ENCODE results near the gene C11orf54.

The C11orf54 gene

GRCh38 chr11:93741094-93741881, at the start of gene C11orf54, which contains the start of gene TAF1D:
C11orf54 (plus strand) TSS chr11:93741672; CDS start chr11:93747394, 5,722 bp downstream.
TAF1D (minus strand) TSS chr11:93741495; CDS start chr11:93739304, 2,191 bp downstream.
- DNase-seq (ENCODE audit: low read depth), result peak; percentile 82

DNA sequence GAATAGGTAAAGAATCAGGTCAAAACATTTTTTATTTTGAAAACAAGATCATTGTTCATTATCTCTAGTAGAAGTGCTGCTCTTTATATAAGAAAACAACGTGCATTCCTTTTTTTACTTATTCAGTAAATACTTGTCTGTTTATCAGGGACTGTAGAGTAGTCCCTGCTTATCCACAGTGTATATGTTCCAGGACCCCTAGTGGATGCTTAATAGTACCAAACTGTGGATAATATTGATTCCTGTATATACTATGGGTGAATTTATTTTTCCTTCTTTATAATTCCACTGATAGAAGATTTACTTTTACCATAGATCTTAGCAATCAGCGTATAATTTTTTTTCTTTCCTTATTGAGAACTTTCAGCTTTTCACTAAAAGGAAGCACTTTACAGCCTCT, 47.4 kb upstream of the C11orf54 start:
- no peak for DNase-seq (ENCODE audit: low read depth)

GRCh38 chr11:93694557-93694956, 46.9 kb upstream of the C11orf54 start:
- no peak for DNase-seq (ENCODE audit: low read depth)

DNA sequence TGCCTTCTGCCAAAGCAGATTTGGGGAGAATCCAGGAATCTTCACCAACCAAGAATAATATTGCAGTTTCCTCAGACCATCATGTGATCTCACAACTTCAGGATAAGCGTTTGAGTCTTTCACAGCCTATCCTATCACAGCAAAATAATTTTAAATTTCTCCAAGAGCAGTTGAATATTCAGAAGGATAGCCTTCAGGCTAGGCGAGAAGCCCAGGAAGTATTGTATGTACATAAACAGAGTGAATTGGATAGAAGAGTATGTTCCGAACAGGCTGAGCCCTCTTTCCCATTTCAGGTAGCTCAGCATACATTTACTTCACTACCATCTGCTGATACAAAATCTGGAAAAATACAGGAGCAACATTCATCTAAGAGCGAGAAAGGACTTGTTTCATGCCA, 43.9 kb upstream of the C11orf54 start:
- no peak for DNase-seq (ENCODE audit: low read depth)

GRCh38 chr11:93700830-93701229, 40.6 kb upstream of the C11orf54 start:
- no peak for DNase-seq (ENCODE audit: low read depth)

DNA sequence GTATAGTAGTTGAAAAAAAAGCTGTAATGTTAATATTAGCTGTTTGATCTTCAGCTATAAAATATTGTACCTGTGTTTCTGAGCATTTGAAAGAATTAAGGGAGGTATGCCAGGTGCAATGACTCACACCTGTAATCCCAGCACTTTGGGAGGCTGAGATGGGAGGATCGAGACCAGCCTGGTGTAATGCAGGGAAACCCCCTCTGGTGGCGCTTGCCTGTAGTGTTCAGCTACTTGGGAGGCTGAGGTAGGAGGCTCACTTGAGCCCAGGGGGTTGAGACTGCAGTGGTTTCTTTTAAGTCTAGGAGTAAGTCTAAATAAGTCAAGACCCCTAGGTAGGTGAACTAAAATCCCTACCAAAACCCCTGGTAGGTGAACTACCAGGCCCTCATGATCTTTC, 37.2 kb upstream of the C11orf54 start:
- DNase-seq (ENCODE audit: low read depth), result no peak

GRCh38 chr11:93710239-93710638, 31.2 kb upstream of the C11orf54 start:
- DNase-seq (ENCODE audit: low read depth), result no peak

DNA sequence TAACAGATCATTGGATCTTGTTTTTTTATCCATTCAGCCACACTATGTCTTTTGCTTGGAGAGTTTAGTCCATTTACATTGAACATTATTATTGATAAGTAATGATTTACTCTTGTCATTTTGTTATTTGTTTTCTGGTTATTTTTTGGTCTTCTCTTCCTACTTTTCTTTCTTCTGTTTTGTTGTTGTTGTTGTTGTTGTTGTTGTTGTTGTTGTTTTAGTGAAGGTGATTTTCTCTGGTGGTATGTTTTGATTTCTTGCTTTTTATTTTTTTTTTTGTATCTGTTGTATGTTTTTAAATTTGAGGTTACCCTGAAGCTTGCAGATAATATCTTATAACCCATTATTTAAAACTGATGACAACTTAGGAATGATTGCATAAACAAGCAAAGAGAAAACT, 28.8 kb upstream of the C11orf54 start:
- no peak for DNase-seq (ENCODE audit: low read depth)

DNA sequence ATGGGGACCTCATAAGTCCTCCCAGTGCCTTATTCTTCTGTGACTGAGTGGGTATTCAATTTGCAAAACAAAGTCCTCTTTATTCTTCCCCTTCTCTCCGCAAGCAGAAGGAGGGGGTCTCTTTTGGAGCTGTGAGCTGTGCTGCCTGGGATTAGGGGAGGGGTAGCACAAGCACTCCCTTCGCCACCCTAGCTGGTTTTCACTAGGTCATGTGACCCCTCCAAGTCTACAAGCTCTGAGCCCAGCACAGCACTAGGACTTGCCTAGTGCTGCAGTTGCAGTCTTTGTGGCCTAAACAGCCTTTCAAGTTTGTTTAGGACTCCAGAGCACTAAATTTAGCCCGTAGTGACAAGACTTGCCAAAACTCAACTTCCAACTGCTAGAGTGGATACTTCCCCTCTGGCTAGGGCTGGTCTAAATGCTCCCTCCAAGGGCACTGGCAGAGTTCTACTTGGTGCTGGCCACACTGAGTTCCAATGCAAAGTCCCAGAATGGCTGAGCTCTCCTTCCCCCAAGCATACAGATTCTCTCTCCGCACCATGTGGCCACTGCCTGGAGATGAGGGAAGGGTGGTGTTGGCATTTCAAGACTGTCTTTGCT, 25.6 kb upstream of the C11orf54 start:
- DNase-seq (ENCODE audit: low read depth), result no peak

DNA sequence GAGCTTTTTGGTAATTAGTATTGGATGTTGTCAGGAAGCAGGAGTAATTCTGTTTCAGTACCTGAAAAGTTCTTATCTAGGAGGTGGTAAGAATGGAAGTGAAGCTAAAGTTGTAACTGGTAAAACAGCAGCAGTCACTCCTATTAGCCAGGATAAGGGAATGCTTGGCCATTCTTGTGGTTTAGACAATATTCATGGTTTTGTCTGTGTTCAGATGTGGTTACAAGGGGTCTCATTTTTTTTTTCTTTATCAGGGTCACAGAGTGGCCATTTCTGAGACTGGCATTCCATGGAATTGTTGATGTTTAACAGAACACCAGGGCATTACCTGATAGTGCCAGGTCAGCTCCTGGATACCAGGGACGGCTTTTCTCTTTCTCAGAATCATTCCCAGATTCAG, 24.0 kb upstream of the C11orf54 start:
- no peak for DNase-seq (ENCODE audit: low read depth)

- no peak for DNase-seq (ENCODE audit: low read depth)
Observed at GRCh38 chr11:93718057-93718563, 23.4 kb upstream of the C11orf54 start.

DNA sequence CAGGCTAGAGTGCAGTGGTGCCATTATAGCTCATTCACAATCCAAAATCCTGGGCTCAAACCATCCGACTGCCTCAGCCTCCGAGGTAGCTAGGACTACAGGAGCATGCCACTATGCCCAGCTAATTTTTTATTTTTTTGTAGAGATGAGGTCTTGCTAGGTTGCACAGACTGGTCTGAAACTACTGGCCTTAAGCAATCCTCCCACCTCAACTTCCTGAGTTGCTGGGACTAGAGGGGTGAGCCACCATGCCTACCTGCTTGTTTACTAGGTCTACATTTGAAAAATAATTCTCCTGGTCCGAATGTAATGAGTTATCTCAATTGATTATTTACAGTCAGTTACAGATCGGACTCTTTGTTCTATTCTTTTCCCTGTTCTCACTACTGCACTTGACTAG, 22.2 kb upstream of the C11orf54 start:
- no peak for DNase-seq (ENCODE audit: low read depth)

DNA sequence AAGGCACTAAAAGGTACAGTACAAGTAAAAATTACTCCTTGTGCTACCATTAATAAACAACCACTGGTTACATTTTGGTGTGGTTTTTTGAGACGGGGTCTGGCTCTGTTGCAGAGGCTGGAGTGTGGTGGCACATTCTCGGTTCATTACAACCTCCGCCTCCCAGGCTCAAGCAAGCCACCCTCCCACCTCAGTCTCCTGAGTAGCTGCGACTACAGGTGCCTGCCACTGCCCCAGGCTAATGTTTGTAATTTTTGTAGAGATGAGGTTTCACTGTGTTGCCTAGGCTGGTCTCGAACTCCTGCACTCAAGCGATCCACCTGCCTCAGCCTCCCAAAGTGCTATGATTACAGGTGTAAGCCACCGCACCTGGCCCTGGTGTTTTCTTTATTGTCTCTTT, 20.9 kb upstream of the C11orf54 start:
- DNase-seq (ENCODE audit: low read depth), result no peak

GRCh38 chr11:93724089-93724488, 17.4 kb upstream of the C11orf54 start:
- no peak for DNase-seq (ENCODE audit: low read depth)

DNA sequence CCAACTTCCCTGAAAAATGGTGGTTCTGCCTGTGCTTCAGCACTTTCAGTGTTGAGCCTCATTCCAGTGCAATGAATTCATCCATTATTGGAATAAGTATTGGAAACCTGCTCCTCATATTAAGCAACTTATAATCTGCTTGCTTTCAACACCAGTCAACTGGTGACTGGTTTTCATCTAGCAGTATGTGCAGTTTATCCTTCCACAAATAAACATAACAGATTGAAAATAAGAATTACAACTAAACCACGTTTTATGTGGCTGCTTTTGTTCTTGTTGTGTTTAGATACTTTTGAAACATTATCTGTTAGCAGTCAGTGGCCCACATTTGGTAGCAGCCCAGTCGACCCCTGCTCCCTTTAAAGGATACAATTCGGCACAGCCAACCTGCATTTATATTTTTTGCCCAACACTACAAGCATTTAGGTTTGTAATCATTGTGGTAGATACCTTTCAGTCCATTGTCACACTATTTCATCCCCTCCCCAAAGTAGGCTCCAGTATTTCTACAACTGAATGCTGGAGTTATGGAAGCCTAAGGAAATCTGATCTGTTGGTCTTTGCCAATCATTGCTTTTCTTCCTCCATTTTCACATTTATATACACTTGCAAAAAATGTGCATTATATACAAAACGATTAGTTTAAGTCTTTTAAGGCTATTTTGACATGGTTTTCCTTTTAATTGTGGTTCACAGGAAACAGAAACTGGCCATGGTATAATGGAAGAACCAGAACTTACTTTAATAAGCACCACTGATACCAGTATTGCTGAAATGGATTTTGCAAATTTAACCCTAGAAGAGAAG, 13.3 kb upstream of the C11orf54 start:
- no peak for DNase-seq (ENCODE audit: low read depth)

GRCh38 chr11:93728792-93729128, 12.7 kb upstream of the C11orf54 start:
- DNase-seq (ENCODE audit: low read depth), result no peak

DNA sequence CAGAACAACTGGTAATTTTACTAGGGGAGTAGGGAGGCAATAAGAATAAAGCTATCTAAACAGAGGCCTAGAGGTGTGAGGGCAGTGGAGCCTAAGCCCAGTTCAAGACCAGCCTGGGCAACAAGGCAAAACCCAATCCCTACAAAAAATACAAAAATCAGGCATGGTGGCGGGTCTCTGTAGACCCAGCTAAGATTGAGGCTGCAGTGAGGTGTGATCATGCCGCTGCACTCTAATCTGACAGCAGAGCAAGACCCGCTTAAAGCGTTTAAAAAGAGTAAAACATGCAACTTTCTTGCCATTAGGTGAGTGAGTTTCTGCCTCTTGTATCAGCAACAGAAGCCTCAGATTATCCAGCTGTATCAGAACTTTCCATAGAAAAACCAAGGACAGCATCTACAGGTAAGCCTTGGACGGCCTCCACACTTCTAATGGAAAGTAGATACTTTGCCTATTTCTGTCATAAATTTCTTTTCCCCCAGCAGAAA, 12.3 kb upstream of the C11orf54 start:
- no peak for DNase-seq (ENCODE audit: low read depth)

- no peak for DNase-seq (ENCODE audit: low read depth)
Observed at GRCh38 chr11:93730108-93731107, 11.1 kb upstream of the C11orf54 start.

DNA sequence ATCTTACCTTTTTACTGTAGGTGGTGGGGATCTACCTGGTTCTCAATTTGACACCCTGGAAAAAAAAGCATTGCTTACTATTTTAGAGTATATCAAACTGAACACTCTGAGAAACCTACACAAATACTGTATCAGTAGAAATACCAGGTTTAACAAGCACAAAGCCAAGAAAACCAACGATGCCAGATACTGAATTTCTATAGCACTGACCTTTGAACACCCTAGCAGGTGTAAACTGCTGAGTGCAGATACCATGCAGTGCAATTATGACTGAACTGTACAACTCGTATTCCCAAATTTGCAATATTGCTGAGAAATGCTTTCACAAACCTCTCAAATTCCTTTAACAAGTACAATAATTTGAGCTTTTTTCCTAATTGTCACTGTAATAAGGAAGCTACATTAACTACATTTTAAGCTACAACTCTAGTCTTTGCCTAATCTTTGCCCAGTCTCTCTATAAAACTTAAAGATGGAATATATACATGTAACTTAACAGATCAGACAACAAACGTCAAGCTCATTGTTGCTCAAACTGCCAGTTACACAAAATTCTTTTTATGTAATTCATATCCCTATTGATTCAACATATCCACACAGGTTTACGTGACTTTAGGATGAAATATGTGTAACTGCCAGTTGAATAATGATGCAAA, 9.1 kb upstream of the C11orf54 start:
- no peak for DNase-seq (ENCODE audit: low read depth)

DNA sequence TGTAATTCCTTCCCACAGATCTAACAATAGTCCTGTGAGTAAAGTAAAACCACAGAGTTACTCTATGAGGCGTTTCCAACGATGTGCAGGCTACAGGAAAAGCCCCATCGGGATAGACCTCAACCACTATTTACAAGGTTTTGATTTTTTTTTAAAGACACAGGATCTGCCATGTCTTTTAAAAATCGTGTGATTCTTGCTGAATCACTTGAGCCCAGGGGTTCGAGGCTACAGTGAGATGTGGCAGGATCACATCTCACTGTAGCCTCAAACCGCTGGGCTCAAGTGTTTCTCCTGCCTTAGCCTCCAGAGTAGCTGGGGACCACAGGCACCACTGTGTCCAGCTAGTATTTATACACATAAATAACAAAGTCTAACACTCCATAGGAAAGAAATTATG, 8.0 kb upstream of the C11orf54 start:
- no peak for DNase-seq (ENCODE audit: low read depth)
